Ascending aorta (tissue), 2 donors: Measurements from ENCODE around the gene GPS1. TPM values are rescaled to one million over a fixed set of nuclear protein-coding genes. Genes with fewer than 3 reads are reported as not detected.

Experiments used
- DNase-seq, 2 donors: peaks; one replicate each; pipeline ENCODE4 v3.0.0-alpha.2; 2019; ENCODE audit warnings: low spot score in 2 of 2
- H3K27ac ChIP-seq, 2 donors: fragments of 200-600 bp; sonication (generic); one replicate each; pipeline ENCODE4 v1.5.1; 2016 to 2017; ENCODE audit warnings: mild to moderate bottlenecking in 1 of 2
- H3K27me3 ChIP-seq: fragments of 200-600 bp; sonication (generic); one replicate; pipeline ENCODE4 v1.5.1; 2017
- H3K36me3 ChIP-seq, 2 donors: fragments of 200-600 bp; sonication (generic); one replicate each; pipeline ENCODE4 v1.5.1; 2016
- H3K4me1 ChIP-seq, 2 donors: fragments of 200-600 bp; sonication (generic); one replicate each; pipeline ENCODE4 v1.5.1; 2016 to 2017; ENCODE audit warnings: mild to moderate bottlenecking in 1 of 2
- H3K4me3 ChIP-seq, 2 donors: fragments of 200-600 bp; sonication (generic); one replicate each; pipeline ENCODE4 v1.5.1; 2016 to 2017; ENCODE audit warnings: mild to moderate bottlenecking in 1 of 2
- H3K9me3 ChIP-seq, 2 donors: fragments of 200-600 bp; sonication (generic); one replicate each; pipeline ENCODE4 v1.5.1; 2016
- intact Hi-C: fragments of 100-400 bp; cut with DNase I; formaldehyde crosslinking; loops from one replicate; pipeline ENCODE4 v1.15.1; 2023
- total RNA-seq: library from RNA; depleted of rRNA; stranded (reverse); fragments of >200 nt; gene quantifications from one replicate; pipeline ENCODE4 v1.1.0, GENCODE V29; 2016
- TF ChIP-seq, protein P1 (sequence below), 3 experiments: fragments of 200-600 bp in 2 of 3; fragments of 450-650 bp in 1 of 3; sonication (generic) in 2 of 3; IDR thresholded peaks; one replicate each; pipeline ENCODE4 v1.5.1; 2016 to 2019; ENCODE audit warnings: antibody characterized with exemption in 3 of 3, mild to moderate bottlenecking in 1 of 3, moderate library complexity in 1 of 3

Gene GPS1
- total RNA-seq, 1 donor from 2014 or later, result 42.1 TPM

- Histone ChIP-seq H3K4me1 (peaks cover 8 to 10% of the 10 kb centered on the region in 2 donors), H3K4me3 (no peak overlapping the region), H3K36me3 (peaks cover 70 to 82% of the 10 kb centered on the region in 2 donors), H3K27ac (no peak overlapping the region), H3K9me3 (no peaks in the 10 kb centered on the region), H3K27me3 (no peaks in the 10 kb centered on the region)
- intact Hi-C loops, result no loop called here
- DNase-seq, result no peak
- TF ChIP-seq, protein P1, sequence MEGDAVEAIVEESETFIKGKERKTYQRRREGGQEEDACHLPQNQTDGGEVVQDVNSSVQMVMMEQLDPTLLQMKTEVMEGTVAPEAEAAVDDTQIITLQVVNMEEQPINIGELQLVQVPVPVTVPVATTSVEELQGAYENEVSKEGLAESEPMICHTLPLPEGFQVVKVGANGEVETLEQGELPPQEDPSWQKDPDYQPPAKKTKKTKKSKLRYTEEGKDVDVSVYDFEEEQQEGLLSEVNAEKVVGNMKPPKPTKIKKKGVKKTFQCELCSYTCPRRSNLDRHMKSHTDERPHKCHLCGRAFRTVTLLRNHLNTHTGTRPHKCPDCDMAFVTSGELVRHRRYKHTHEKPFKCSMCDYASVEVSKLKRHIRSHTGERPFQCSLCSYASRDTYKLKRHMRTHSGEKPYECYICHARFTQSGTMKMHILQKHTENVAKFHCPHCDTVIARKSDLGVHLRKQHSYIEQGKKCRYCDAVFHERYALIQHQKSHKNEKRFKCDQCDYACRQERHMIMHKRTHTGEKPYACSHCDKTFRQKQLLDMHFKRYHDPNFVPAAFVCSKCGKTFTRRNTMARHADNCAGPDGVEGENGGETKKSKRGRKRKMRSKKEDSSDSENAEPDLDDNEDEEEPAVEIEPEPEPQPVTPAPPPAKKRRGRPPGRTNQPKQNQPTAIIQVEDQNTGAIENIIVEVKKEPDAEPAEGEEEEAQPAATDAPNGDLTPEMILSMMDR (IDR thresholded peaks at IDR 0.05), result no peak
Observed at GRCh38 chr17:82056729-82057621, 5.3 kb downstream of the GPS1 start.

DNA sequence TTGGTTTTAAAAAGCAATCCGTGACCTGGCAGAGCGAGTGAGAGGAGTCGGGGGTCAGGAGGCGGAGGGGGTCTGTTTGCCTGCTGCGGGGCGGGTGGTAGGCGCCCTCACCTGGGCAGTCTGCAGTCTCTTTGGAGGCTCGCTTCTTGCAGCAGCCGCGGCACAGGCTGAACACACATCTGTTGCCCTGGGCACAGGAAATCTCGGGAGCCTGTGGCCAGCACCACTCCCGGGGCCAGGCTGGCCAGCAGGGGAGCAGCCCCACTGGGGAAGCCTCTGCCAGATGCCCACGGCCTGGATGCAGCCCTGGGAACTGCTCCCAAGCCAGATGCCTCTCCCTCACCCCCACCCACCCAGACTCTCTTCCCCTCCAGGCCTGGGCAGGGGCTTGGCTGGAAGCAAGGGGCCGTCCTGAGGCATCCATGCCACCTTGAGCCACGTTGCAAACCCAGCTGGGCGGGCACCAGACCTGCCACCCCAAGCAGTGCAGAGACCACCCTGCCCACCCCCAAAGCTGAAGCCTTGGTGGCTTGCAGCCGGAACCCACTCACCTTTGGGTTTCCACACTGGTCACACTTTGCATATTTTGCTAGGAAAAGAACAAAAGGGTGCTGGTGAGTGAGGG lies 6.6 kb downstream of the GPS1 start:
- no peaks in the 10 kb centered on the region for H3K27me3 ChIP-seq
- no peak overlapping the region for H3K27ac ChIP-seq
- H3K9me3 ChIP-seq, result no peaks in the 10 kb centered on the region
- TF ChIP-seq, protein P1 (IDR thresholded peaks at IDR 0.05), result no peak
- no peak for DNase-seq
- H3K4me1 ChIP-seq, result no peaks in the 10 kb centered on the region
- intact Hi-C loops, result no loop called here
- H3K36me3 ChIP-seq, result peaks cover 82 to 95% of the 10 kb centered on the region in 2 donors
- H3K4me3 ChIP-seq, result no peak overlapping the region

DNA sequence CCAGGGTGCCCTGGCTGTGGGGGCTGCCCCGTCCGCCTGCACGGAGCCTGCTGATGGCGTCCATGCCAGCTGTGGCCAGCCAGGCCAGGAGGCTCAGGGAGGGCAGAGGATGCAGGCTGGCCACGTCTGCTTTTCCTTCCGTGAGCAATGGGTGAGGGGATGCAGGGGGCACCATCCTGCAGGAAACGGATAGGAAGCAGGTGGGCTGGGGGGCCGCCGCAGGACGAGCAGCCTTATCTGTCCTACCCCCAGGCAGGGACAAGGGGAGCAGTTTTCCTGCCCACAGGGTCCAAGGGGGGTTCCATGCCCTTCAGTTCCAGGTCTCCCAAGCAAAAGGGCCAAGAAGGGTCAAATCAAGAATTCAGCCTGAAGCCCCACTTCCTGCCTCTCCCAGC lies 7.2 kb downstream of the GPS1 start:
- Histone ChIP-seq H3K36me3 (peaks cover 83 to 94% of the 10 kb centered on the region in 2 donors), H3K9me3 (no peaks in the 10 kb centered on the region), H3K4me1 (no peaks in the 10 kb centered on the region), H3K27ac (no peak overlapping the region), H3K27me3 (no peaks in the 10 kb centered on the region), H3K4me3 (no peak overlapping the region)
- DNase-seq, result no peak
- TF ChIP-seq, protein P1 (IDR thresholded peaks at IDR 0.05), result no peak
- intact Hi-C loops, result no loop called here

DNA sequence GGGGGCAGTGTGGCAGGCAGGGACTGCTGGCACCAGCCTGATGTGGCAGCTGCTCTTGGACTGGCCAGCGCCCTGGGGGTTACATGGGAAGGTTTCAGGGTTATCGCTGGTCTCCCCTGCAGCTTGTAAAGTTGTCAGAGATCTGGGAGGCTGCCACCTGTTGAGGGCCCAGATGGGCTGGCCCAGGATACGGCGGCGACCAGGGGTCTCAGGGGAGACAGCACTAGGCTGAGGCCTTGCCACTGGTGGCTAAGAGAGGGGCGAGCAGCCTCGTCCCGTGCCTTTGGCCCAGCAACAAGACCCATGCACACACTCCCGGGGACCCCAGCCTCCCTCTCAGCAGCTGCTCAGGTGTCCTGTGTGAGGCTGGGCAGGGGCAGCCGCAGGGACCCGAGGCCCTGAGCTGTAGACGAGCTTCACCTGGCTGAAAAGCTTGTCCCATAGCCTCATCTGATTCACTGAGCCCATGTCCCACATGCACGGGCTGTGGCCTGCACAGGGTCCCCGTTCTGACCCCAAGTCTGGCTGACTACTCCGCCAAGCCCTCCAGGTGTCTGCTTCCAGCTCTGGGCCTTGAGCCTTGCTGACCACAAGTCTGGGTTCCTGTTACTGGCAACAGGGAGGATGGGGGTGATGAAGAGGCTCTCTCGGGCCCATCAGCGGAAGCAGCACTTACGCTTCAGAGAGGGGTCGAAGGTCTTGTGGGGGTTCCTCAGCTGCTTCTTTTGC lies 7.7 kb downstream of the GPS1 start:
- H3K4me3 ChIP-seq, result no peak overlapping the region
- intact Hi-C loops, result no loop called here
- H3K9me3 ChIP-seq, result no peaks in the 10 kb centered on the region
- TF ChIP-seq, protein P1 (IDR thresholded peaks at IDR 0.05), result no peak
- no peaks in the 10 kb centered on the region for H3K27me3 ChIP-seq
- H3K36me3 ChIP-seq, result peaks cover 77 to 88% of the 10 kb centered on the region in 2 donors
- H3K4me1 ChIP-seq, result peaks cover 2 to 4% of the 10 kb centered on the region in 2 donors
- no peak for DNase-seq
- no peak overlapping the region for H3K27ac ChIP-seq

GRCh38 chr17:82060001-82060380 lies 8.3 kb downstream of the GPS1 start:
- H3K27ac ChIP-seq, result no peak overlapping the region
- peaks cover 72 to 83% of the 10 kb centered on the region in 2 donors for H3K36me3 ChIP-seq
- TF ChIP-seq, protein P1 (IDR thresholded peaks at IDR 0.05), result no peak
- DNase-seq, result no peak
- no peak overlapping the region for H3K4me3 ChIP-seq
- no peaks in the 10 kb centered on the region for H3K27me3 ChIP-seq
- peaks cover 8 to 9% of the 10 kb centered on the region in 2 donors for H3K4me1 ChIP-seq
- H3K9me3 ChIP-seq, result no peaks in the 10 kb centered on the region
- intact Hi-C loops, result no loop called here
